Spleen (tissue), 11 donors: ENCODE data around the gene PMIS2. TPM values are rescaled to one million over a fixed set of nuclear protein-coding genes. Genes with fewer than 3 reads are reported as not detected.
A peak's percentile ranks its signal among the peaks of the same experiment; 100 is the strongest.

Experiments used
- DNase-seq: peaks from one replicate; pipeline ENCODE4 v3.0.0-alpha.2; 2020
- H3K27ac ChIP-seq, 8 donors: fragments of 200-600 bp; sonication (generic) in 7 of 8; 1 replicate in 4 of 8; 2 replicates in 4 of 8; pipeline versions ENCODE4 v1.5.0 to v1.8.0; 2016 to 2021; ENCODE audit warnings: inconsistent platforms in 4 of 8, mild to moderate bottlenecking in 4 of 8, moderate library complexity in 1 of 8
- H3K27me3 ChIP-seq, 7 donors: fragments of 200-600 bp; sonication (generic) in 6 of 7; replicated peaks in 1 of 7; 1 replicate in 4 of 7; 2 replicates in 3 of 7; pipeline versions ENCODE4 v1.5.0 to v1.8.0; 2016 to 2021; ENCODE audit warnings: inconsistent platforms in 3 of 7, mild to moderate bottlenecking in 1 of 7
- H3K36me3 ChIP-seq, 6 donors: fragments of 200-600 bp; sonication (generic) in 5 of 6; 1 replicate in 4 of 6; 2 replicates in 2 of 6; pipeline versions ENCODE4 v1.5.0 to v1.8.0; 2016 to 2021; ENCODE audit warnings: inconsistent platforms in 2 of 6
- H3K4me1 ChIP-seq, 6 donors: fragments of 200-600 bp; sonication (generic) in 5 of 6; 1 replicate in 3 of 6; 2 replicates in 3 of 6; pipeline versions ENCODE4 v1.5.0 to v1.8.0; 2016 to 2021; ENCODE audit warnings: inconsistent platforms in 3 of 6
- H3K4me3 ChIP-seq, 8 donors: fragments of 200-600 bp; sonication (generic) in 7 of 8; 1 replicate in 4 of 8; 2 replicates in 4 of 8; pipeline versions ENCODE4 v1.5.0 to v1.8.0; 2016 to 2021; ENCODE audit warnings: inconsistent platforms in 4 of 8, mild to moderate bottlenecking in 4 of 8, moderate library complexity in 2 of 8
- H3K9me3 ChIP-seq, 8 donors: fragments of 200-600 bp; sonication (generic) in 7 of 8; 1 replicate in 4 of 8; 2 replicates in 4 of 8; pipeline versions ENCODE4 v1.5.0 to v1.8.0; 2016 to 2021; ENCODE audit warnings: inconsistent platforms in 4 of 8
- POLR2A ChIP-seq, 3 donors: fragments of 450-650 bp; IDR thresholded peaks; one replicate each; pipeline ENCODE4 v1.5.1; 2017; ENCODE audit warnings: antibody characterized with exemption in 3 of 3, mild to moderate bottlenecking in 1 of 3
- POLR2AphosphoS5 ChIP-seq, 3 donors: sonication (generic); formaldehyde crosslinking; IDR thresholded peaks; one replicate each; pipeline ENCODE4 v1.5.1; 2017; ENCODE audit warnings: antibody characterized with exemption in 3 of 3
- whole genome bisulfite sequencing, 5 donors: extraction: QIAGEN DNeasy Blood & Tissue Kit in 3 of 5; methylation state at CpG; one replicate each; pipeline versions ENCODE4 v1.1.5 to v1.1.7; 2013 to 2018; 5-methylcytosine and 5-hydroxymethylcytosine counted together
- intact Hi-C: fragments of 100-400 bp; cut with DNase I; formaldehyde crosslinking; loops from one replicate; pipeline ENCODE4 v1.15.0; 2023; ENCODE audit warnings: low total_unique reads
- polyA plus RNA-seq, 3 donors: library from polyadenylated mRNA; stranded (reverse); fragments of 200-250 nt; gene quantifications; one replicate each; pipeline ENCODE4 v1.2.1, GENCODE V29; 2013
- total RNA-seq, 7 donors: library from RNA; depleted of rRNA in 3 of 7; stranded (reverse); fragments of >200 nt in 3 of 7; fragmentation: NEBNext Ultra II Directional in 4 of 7; extraction: Animal tissue kit (Norgen Biotek cat#: 25700) in 4 of 7; gene quantifications; one replicate each; pipeline versions ENCODE4 v1.1.0 to v1.2.1, GENCODE V29; 2016 to 2021
- TF ChIP-seq, protein P1 (sequence below), 11 experiments: fragments of 200-600 bp in 7 of 11; fragments of 450-650 bp in 4 of 11; sonication (generic) in 4 of 11; IDR thresholded peaks in 8 of 11; conservative IDR thresholded peaks in 3 of 11; 1 replicate in 7 of 11; 2 replicates in 4 of 11; pipeline versions ENCODE4 v1.4.0 to v1.8.0; 2016 to 2021; ENCODE audit warnings: antibody characterized with exemption in 11 of 11, inconsistent platforms in 4 of 11, mild to moderate bottlenecking in 1 of 11
- donor health status: healthy with polysubstance abuse.
- donor health status: DM: no; HTN: no; CAD: no; lungs with moderate emphysema.
- donor health status: DM: no; HTN: no; CAD: no.
- donor health status: Bipolar disorder and iron deficiency.
- donor health status: healthy.
- donor health status: DM: no; HTN: no; CAD: no.
- donor health status: DM: yes; HTN: yes; CAD: no.

The PMIS2 gene
- total and polyA plus RNA-seq, 10 donors, result not detected

DNA sequence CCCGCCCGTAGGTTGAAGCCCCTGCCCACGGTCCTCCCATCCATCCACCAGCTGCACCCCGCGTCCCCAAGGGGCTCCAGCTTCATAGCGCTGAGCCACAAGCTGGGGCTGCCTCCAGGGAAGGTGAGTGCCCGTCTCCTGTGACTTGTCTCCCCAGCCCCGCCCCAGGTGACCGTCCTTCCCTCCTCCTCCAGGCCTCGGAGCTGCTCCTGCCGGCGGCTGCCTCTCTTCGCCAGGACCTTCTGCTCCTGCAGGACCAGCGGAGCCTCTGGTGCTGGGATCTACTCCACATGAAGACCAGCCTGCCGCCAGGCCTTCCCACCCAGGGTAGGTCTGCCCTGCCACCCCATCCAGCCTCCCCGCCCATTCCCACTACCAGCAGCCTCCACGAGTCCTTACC is 34.0 kb downstream of the PMIS2 start:
- intact Hi-C loops, result no loop called here
- Histone ChIP-seq H3K9me3 (no peaks in the 10 kb centered on the region), H3K36me3 (peaks cover 0 to 70% (median 21%) of the 10 kb centered on the region in 6 donors), H3K27me3 (no peaks in the 10 kb centered on the region), H3K4me1 (no peaks in the 10 kb centered on the region), H3K27ac (no peak overlapping the region), H3K4me3 (no peak overlapping the region)
- WGBS, 5 donors, result 94 to 98% (median 95%) methylated on average over 15 to 17 of the region's 17 CpGs
- no peak for DNase-seq
- TF ChIP-seq POLR2A (IDR thresholded peaks at IDR 0.05) (no peak), POLR2AphosphoS5 (IDR thresholded peaks at IDR 0.05) (no peak)
- TF ChIP-seq, protein P1, sequence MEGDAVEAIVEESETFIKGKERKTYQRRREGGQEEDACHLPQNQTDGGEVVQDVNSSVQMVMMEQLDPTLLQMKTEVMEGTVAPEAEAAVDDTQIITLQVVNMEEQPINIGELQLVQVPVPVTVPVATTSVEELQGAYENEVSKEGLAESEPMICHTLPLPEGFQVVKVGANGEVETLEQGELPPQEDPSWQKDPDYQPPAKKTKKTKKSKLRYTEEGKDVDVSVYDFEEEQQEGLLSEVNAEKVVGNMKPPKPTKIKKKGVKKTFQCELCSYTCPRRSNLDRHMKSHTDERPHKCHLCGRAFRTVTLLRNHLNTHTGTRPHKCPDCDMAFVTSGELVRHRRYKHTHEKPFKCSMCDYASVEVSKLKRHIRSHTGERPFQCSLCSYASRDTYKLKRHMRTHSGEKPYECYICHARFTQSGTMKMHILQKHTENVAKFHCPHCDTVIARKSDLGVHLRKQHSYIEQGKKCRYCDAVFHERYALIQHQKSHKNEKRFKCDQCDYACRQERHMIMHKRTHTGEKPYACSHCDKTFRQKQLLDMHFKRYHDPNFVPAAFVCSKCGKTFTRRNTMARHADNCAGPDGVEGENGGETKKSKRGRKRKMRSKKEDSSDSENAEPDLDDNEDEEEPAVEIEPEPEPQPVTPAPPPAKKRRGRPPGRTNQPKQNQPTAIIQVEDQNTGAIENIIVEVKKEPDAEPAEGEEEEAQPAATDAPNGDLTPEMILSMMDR (IDR thresholded peaks at IDR 0.05 in 8 of 11, conservative IDR thresholded peaks at IDR 0.05 in 3 of 11), result no peak

DNA sequence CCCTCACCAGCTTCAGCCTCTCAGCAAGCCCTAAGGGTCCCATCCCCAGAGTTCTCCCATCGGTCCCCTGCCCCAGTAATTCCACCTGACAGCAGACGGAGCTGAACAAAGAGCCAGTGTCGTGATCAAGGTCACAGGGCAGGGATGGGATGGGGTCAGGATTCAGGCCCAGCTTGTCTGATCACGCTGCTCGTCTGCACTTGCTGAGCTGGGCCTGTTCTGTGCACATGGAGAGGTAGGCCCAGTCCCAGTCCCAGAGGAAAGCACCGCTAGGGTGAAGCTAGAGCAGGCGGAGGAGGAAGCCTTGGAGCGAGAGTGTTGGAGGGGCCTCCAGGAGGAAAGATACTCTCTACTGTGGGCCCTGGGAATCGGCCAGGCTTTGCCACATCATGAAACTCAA is 35.7 kb downstream of the PMIS2 start:
- no peak for DNase-seq
- intact Hi-C loops, result no loop called here
- no peaks in the 10 kb centered on the region for H3K27me3 ChIP-seq
- peaks cover 0 to 53% (median 13%) of the 10 kb centered on the region in 6 donors for H3K36me3 ChIP-seq
- H3K4me3 ChIP-seq, result no peak overlapping the region
- no peak overlapping the region for H3K27ac ChIP-seq
- no peaks in the 10 kb centered on the region for H3K4me1 ChIP-seq
- TF ChIP-seq POLR2AphosphoS5 (IDR thresholded peaks at IDR 0.05) (no peak), POLR2A (IDR thresholded peaks at IDR 0.05) (no peak)
- TF ChIP-seq, protein P1 (IDR thresholded peaks at IDR 0.05 in 8 of 11, conservative IDR thresholded peaks at IDR 0.05 in 3 of 11), result no peak
- H3K9me3 ChIP-seq, result no peaks in the 10 kb centered on the region
- 91 to 96% (median 96%) methylated on average over 9 of the region's 9 CpGs for WGBS, 5 donors

DNA sequence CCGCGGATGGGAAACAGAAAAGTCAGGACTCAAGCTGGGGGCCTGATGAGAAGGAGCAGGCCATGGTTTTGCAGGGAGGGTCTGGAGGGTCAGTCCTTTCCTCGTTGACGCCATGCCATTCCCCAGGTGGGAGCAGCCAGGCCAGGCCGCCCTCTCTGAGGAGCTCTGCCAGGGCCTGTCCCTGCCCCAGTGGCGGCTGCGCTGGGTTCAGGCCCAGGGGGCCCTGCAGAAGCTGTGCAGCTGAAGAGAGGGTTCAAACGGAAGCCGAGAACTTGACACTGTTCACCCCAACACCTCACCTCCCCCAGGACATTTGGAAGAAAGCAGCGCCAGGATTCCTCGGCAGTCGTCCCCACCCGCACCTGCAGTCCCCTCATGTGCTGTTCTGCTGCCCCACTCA is 36.8 kb downstream of the PMIS2 start:
- H3K27me3 ChIP-seq, result no peaks in the 10 kb centered on the region
- H3K36me3 ChIP-seq, result peaks cover 0 to 42% (median 11%) of the 10 kb centered on the region in 6 donors
- TF ChIP-seq, protein P1 (IDR thresholded peaks at IDR 0.05 in 8 of 11, conservative IDR thresholded peaks at IDR 0.05 in 3 of 11), result no peak
- TF ChIP-seq POLR2AphosphoS5 (IDR thresholded peaks at IDR 0.05) (peak in 1 of 3 donors; percentile 12), POLR2A (IDR thresholded peaks at IDR 0.05) (no peak)
- no peak overlapping the region for H3K27ac ChIP-seq
- no peak overlapping the region for H3K4me3 ChIP-seq
- DNase-seq, result no peak
- H3K9me3 ChIP-seq, result no peaks in the 10 kb centered on the region
- intact Hi-C loops, result no loop called here
- H3K4me1 ChIP-seq, result peaks cover 0 to 3% (median 2%) of the 10 kb centered on the region in 6 donors
- WGBS, 5 donors, result 92 to 97% (median 94%) methylated on average over 13 of the region's 13 CpGs

DNA sequence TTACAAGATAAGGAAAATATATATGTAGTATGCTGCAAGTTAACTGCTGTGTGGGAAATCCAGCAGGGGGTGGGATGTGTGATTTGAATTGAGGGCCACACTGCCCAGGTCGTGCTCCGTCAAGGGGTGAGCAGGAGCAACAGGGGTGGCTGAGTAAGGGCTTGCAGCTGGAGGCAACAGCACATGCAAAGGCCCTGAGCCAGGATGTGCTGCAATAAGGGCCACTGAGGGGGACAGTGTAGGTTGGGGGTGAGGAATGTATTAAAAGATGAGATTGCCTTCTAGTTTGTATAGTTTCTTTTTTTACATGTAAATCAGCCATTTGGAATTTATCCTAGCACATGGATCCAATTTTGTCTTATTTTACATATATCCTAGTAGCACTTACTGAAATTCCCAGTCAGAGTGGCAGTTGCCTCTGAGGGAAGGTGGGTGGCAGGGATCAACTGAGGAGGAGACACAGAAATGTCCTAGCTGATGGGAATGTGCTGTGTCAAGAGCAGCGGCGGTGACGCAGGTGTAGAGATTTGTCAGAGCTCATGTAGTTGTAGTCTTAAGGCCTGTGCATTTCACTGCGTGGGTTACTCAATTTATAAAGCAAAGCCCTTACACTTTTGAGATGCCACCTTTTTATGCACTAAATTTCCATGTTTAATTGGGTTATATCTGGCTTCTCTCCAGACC is 37.5 kb downstream of the PMIS2 start:
- Histone ChIP-seq H3K4me3 (no peak overlapping the region), H3K27ac (no peak overlapping the region), H3K9me3 (no peaks in the 10 kb centered on the region), H3K36me3 (peaks cover 0 to 35% (median 11%) of the 10 kb centered on the region in 6 donors), H3K4me1 (peaks cover 0 to 10% (median 8%) of the 10 kb centered on the region in 6 donors), H3K27me3 (no peaks in the 10 kb centered on the region)
- no peak for DNase-seq
- intact Hi-C loops, result no loop called here
- 88 to 95% (median 92%) methylated on average over 6 of the region's 6 CpGs for WGBS, 5 donors
- TF ChIP-seq POLR2A (IDR thresholded peaks at IDR 0.05), result no peak
- no peak for TF ChIP-seq POLR2AphosphoS5 (IDR thresholded peaks at IDR 0.05)
- TF ChIP-seq, protein P1 (IDR thresholded peaks at IDR 0.05 in 8 of 11, conservative IDR thresholded peaks at IDR 0.05 in 3 of 11), result no peak
